ENCODE results near the gene EXTL2.
"Not testable (repeated sequence)": the region's sequence is repeated elsewhere in the genome, so short reads cannot be mapped to it uniquely, and the experiment has no call there.

EXTL2 gene

DNA sequence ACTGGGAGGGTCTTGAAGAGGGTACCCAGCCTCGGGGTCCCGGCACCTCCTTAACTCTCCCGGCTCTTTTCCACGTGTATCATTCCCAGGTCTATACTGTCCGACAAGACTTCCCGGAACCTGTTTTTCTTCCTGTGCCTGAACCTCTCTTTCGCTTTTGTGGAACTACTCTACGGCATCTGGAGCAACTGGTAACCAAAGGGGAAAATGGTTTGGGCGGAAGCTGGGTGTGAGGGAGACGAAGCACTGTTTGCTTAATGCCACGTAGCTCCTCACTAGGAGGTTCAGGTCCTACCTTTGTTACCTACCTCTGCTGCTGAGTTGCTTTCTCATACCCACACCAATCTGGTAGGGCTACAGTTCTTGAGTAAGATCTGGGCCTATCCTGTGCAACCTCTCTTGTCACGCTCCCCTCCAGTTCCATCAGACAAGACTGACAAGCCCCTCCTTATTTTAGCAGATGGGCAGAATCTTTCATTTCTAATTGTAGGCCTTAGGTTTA is 1.9 kb upstream of the EXTL2 start:
- peak; percentile 24 for DNase-seq (ENCODE audit: low spot score)

DNA sequence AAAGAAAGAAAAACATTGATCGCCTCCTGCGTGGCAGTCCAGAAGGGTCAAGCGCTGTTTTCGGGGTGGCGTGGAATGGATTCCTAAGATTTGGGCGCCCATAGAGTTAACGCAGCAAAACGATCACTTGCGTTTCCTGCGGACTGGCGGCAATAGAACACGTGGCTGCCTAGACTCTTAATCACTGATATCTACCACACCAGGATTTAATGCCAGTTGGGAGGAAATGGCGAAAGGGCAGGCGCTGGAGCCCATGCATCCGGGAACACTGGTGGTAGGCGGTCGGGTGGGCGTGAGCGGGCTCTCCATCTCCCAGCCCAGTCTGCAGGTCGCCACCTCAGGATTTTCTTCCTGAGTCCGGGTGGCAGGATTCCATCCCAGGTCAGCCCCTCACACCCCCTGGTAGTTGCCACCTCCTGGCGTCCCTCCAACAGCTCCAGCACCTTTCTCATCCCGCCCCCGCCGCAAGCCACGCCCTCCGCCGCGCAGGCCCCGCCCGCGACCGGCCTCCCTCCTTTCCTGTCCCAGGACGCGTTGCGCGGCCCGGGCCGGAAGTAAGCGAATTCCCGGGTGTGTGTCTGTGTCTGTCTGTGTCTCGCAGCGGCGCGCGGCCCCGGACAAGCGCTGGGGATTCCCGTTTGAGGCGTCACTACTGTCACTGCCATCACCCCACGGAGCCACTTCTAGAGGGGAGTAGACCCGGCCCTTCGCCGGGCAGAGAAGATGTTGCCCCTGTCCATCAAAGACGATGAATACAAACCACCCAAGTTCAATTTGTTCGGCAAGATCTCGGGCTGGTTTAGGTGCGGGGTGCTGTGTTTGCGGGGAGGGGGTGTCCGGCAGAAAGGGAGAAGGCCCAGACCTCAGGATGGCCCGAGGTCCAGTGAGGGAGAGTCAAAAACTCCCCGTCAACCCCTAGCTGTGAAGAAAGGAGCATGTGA is 1.2 kb upstream of the EXTL2 start, which contains the start of gene SLC30A7:
Gene SLC30A7, plus strand, starts transcription at position 551 of the 941 bp plus-strand sequence. Its CDS starts 173 bp downstream, at position 724.
- peak; percentile 67 for DNase-seq (ENCODE audit: low spot score)

DNA sequence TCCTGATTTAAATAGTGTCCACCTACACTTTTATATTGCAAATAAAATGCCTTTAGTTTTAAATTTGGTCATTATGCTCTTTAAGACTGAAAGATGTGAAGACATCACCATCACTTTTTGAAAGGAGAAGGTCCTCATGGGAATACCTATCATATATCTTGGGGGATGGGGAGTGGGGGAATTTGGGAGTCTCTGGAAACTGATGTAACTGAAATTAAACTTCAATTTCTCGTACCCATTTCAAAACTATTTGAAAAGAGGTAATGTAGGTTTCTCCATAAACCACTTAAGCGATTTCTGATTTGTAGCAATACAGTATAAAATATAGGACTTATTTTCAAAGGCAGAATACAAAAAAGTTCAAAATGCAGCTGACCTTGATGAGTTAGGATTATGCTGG is 924 bp downstream of the EXTL2 start:
- DNase-seq (ENCODE audit: low spot score) = no peak

DNA sequence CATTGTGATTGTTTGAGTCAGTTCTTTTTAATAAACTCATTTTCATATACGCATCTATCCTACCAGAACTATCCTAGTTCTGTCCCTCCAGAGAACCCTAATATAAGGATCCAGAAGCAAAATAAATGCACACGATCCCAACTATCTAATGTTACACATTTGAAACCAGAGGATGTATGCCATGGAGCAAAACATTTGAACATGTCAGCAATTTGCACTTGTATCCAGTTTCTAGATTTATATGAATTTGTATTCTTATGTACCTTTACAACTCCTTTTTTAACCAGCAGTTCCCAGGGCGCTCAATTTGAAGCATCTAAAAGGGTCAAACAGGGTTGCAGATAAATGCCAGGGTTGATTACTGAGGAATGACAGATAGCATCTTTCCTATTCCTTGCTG is 2.1 kb downstream of the EXTL2 start:
- no peak for DNase-seq (ENCODE audit: low spot score)

DNA sequence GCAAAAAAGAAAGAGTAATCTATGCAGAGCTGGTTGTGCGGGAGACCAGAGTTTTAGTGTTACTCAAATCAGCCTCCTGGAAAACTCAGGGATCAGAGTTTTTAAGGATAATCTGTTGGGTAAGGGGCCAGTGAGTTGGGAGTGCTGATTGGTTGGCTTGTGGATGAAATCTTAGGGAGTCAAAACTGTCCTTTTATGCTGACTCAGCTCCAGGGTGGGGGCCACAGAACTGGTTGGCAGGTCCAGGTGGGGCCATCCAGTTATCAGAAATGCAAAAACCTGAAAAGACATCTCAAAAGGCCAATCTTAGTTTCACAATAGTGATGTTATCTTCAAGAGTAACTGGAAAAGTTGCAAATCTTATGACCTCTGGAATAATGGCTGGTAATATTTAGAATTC is 3.3 kb downstream of the EXTL2 start:
- DNase-seq (ENCODE audit: low spot score) = no peak

DNA sequence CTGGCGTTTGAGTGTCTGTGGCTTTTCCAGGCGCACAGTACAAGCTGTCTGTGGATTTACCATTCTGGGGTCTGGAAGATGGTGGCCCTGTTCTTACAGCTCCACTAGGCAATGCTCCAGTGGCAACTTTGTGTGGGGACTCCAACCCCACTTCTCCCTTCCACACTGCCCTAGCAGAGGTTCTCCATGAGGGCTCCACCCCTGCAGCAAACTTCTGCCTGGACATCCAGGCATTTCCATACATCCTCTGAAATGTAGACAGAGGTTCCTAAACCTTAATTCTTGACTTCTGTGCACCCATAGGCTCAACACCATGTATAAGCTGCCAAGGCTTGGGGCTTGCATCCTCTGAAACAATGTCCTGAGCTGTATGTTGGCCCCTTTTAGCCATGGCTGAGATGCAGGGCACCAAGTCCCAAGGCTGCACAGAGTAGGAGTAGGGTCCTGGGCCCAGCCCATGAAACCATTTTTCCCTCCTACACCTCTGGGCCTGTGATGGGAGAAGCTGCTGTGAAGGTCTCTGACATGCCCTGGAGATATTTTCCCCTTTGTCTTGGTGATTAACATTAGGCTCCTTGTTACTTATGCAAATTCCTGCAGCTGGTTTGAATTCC is 4.7 kb downstream of the EXTL2 start:
- DNase-seq (ENCODE audit: low spot score) = not testable (repeated sequence)

DNA sequence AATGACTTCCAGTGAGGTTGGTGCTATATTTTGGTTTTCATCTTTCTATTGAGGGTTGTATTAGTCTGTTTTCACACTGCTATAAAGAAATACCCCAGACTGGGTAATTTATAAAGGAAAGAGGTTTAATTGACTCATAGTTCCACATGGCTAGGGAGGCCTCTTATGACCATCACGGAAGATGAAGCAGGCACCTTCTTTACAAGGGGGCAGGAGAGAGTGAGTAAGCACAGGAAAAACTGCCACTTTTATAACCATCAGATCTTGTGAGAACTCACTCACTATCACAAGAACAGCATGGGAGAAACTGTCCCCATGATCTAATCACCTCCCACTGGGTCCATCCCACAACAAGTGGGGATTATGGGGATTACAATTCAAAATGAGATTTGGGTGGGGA is 5.6 kb downstream of the EXTL2 start:
- DNase-seq (ENCODE audit: low spot score) = not testable (repeated sequence)

DNA sequence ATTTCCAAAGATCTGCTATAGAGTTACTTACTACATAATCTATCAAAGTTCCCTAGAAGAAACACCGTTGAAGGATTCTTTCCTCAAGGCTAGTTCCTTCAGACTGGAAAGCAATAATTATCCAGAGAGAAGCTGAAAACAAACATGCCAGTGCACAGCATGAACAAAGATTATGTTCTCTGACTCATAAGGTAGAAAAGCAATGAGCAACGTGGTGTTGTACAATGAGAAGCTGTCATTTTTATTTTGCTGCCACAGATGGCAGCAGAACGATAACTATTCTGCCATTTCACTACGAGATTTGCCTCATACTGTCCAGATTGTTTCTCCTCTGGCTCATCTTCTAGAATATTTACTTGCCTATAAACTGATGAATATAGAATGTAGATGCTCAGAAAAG is 10.7 kb downstream of the EXTL2 start:
- no peak for DNase-seq (ENCODE audit: low spot score)

DNA sequence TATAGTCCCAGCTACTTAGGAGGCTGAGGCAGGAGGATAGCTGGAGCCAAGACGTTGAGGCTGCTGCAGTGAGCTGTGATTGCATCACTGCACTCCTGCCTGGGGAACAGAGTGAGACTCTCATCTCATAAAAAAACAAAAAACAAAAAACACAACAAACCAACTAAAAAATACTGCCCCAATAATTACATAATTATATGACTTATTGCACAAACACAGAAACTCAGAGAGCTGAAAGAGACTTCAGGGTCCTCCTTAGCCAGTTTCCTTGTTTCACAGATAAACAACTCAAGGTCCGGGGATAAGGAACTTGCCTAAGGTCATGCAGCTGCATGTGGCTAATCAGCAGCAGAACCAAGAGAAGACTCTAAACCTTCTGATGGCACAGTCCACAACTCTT is 11.9 kb downstream of the EXTL2 start:
- DNase-seq (ENCODE audit: low spot score) = no peak

DNA sequence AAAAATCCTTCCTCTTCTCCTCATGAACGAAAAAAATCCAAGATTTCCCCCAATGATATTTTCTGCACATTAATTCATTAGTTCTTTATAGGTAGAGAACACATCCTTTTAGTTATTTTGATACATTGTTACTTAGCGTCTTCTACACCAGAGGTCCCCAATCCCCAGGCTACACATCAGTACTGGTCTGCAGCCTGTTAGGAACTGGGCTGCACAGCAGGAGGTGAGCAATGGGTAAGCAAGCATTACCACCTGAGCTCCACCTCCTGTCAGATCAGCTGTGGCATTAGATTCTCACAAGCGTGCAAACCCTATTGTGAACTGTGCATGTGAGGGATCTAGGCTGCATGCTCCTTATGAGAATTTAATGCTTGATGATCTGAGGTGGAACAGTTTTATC is 13.0 kb downstream of the EXTL2 start:
- no peak for DNase-seq (ENCODE audit: low spot score)

DNA sequence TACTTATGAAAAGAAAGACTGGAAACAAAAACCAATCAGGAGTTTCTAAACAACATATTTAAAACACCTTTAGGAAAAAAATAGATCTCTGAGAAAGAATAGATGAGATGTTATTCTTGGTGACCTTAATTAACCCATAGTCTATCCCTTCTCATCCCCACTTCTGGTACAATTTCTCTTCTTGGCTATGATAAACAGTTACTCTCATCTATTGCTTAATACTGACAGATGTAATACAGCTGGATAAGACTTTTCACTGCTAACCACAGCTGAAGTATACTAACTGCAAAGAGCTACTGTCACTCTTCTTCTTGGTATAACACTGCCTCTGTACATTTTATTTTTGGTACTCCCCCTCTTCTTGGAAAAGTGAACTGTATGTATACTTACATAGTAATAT is 15.2 kb downstream of the EXTL2 start:
- DNase-seq (ENCODE audit: low spot score) = no peak

DNA sequence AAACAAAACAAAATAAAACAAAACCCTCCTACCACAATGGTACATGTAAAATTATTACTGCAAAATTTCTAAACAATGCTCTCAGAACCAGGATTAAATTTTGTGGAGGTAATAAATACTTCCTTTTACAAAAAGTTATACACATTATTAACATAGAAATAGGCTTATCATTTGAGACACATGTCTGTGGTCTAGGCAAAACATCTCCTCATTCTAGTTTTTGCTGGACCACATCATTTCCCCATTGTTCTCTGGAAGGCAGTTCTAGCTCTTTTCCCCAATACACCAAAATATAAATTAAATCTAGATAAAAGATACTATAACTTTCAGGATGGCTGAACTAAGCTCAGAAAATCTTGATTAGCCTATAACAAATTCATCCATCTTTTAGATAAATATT is 18.4 kb downstream of the EXTL2 start:
- DNase-seq (ENCODE audit: low spot score) = no peak

DNA sequence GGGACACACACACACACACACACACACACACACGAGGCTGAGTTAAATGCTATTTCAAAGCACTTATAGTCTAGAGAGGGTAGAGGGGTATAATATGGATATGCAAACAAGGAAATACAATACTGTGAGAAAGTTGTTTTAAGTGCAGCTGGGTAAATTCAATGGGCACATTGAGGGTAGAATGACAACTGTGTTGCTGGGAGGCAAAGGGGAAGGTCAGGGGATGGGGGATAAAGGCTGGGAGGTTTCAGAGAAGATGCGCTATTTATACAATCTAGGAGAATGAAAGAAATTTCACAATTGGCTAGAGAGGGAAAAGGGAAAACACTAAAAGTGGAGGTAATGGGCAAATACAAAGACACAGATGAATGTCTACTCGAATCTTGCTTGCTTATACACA is 19.4 kb downstream of the EXTL2 start:
- no peak for DNase-seq (ENCODE audit: low spot score)

DNA sequence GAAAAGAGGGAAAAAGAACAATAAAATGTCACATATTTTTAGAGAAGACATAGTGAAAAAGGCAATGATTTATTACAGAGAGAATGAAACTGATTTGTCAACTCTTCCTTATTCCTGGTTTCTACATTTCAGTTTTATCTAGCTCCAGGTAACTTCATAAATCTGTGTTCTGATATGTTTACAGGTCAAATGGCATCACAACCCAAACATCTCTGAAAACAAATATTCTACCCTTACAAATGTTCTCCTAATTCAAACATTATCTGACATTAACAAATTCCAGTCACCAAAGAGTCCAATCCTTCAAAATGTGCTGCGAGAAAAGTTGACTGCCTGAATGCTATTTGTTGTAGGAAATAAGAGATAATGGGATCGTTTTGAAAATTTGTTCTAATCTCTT is 20.2 kb downstream of the EXTL2 start:
- no peak for DNase-seq (ENCODE audit: low spot score)

DNA sequence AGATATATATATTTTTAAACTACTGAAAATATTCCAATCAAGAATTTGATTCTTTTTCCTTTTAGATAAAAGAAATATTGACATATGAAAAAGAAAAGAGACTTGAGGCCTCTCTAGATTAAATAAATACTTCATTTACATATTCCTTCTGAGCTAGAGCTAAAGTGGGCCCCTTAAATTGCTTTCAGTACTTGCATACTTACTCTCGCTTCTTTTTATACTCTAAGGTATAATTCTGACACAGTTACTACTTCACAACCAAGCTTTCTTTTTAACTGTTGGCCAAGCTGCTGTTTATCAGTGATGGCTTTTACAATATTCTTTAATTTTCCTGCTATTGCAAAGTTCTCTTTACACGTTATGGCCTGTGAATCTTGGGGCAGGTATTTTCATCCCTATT is 24.6 kb downstream of the EXTL2 start:
- DNase-seq (ENCODE audit: low spot score) = no peak

DNA sequence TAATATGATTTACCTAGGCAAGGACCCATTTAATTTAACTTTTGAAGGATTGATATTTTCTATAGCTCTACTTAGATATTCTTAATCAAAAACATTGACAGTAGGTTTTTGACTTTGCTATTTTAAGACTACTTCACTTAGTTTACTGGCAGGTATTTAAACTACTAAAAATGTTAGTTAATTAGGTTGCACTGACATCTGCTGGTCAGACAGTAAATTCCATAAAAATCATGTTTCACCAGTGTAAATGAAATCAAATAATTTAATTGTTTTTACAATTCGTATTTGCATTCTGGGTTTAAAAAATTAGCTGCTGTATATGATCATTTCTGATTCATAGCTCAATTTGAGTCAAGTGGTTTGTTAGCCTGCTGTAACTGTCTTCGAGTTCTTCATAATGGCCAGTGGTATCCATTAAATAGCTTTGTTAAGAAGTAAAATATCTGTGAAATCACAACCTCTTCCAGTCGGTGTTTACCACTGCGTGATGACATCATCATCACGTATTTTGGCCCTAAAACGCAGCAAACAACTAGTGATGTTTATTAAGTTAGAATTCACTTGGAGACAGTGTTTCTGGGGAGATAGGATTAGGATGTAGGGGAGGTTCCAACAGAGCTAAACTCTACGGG is 26.2 kb downstream of the EXTL2 start:
- DNase-seq (ENCODE audit: low spot score) = no peak

DNA sequence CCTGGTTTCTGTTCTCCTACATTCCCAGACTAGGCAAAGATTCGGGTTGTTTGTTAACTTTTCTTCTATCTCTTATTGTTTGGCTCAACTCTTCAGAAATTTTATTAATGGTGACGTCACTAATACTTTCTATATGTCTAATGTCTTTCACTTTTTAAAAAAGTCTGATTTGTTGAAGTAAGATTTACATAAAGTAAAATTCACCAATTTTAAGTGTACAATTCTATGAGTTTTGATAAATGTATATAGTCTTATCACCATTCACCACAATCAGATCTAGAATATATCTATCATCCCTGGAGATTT is 27.8 kb downstream of the EXTL2 start:
- DNase-seq (ENCODE audit: low spot score) = no peak

DNA sequence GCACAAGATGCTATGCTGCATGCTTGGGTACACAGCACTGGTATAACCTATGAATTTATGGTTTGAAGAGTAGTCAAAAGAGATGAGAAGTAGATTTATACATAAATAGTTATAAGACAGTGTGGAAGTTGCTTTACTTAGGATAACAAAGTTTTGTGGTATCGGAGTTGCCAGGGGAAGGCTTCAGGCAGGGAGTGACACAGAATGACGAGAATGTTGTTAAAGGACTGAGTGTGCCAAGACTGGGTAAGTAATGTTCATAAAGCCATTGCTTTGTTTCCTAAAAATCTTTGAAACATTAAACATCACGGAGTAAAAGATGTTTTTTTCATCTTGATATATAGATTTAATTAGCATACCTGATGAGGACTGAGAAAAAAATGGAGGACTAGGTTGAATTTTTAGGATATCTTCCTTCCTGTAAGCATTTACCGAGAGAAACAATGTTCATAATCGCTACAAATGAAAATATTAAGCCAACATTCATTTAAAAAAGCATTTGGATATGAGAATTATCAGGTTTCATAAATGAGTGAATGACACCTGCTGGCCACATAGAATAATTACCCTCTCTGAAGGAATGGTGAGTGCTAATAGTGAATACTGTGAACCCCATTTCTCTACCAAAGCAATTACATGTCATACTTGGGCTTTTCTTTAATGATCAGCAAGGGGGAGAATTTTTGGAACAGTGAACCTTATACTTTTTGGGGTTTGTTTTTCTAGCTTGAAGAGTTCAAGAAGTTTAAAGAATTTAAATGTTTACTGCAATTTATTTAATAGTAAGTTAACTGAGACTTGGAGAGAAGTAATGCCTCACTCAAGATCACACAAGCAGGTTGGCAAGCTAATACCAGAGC is 28.4 kb downstream of the EXTL2 start:
- DNase-seq (ENCODE audit: low spot score) = no peak

DNA sequence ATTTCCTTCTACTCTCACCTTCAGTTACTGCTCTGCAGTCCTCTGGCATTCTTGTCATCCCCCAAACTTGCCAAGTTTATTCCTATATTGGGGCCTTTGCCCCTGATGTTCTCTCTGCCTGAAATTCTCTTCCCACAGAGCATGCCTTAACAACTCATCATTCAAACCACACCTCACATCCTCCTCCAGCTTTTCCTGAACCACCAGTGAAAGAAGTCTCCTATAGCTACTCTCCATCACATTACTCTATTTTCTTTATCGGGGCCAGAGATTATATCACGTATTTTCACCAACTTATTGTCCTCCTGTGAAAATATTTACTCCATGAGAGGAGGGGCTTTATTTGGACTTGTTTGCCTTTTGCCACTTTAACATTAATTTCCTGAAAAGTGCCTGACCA is 32.1 kb downstream of the EXTL2 start:
- no peak for DNase-seq (ENCODE audit: low spot score)

DNA sequence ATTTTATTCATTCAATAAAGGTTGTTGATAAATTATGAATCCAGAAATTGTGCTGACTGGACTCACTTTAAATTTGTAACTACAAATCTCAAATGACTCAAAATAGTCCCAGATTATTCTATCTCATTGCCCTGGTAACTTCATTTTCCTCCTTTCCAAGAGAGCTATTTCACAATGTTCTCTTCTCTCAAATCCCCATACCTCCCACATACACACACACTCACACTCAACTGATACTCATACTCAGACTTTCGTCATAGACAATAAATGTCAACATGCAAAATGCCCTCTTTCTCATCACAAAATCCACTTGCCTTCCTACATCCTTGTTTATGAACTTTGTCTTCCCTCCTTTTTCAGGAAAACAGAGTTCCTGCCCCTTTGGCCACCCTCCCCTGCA is 33.3 kb downstream of the EXTL2 start:
- DNase-seq (ENCODE audit: low spot score) = no peak

DNA sequence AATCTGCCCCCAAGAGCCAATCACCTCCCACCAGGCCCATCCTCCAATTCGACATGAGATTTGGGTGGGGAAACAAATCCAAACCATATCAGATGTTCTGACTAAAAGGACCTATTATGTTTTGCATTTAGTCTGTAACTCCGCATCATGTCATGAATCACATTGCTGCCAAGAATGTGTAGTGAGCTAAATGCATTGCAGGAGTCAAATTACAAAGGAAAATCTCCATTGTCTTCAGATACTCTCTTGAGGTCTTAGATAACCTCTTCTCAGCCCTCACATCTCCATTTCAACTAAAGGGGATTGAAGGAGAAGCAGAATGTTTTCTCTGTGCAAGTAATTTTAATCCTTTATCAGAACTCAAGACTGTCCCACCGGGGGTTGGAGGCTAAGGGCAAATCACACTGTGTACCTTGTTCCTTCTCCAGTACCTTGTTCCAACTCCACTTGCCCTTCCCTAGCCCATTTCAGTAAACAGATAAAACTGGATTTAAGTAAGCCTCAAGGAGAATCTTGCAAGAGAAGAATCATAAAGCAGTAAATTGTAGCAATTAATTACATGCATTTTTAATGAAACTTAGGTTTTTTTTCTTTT is 34.1 kb downstream of the EXTL2 start:
- no peak for DNase-seq (ENCODE audit: low spot score)

DNA sequence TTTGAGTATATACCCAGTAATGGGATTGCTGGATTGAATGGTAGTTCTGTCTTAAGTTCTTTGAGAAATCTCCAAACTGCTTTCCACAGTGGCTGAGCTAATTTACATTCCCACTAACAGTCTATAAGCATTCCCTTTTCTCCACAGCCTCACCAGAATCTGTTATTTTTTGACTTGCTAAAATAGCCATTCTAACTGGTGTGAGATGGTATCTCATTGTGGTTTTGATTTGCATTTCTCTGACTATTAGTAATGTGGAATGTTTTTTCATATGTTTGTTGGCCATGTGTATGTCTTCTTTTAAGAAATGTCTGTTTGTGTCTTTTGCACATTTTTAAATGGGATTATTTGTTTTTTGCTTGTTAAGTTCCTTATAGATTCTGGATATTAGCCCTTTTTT is 39.5 kb downstream of the EXTL2 start:
- DNase-seq (ENCODE audit: low spot score) = not testable (repeated sequence)

All from HuH-7 (cell line).